A673 (cell line): ENCODE results near the gene CPN2. TPM values are rescaled to one million over a fixed set of nuclear protein-coding genes. Genes with fewer than 3 reads are reported as not detected.

Experiments used
- BruUV-seq: library from RNA; stranded (reverse); fragments of 400-500 nt; replicated peaks from 2 replicates; lab custom pipeline; 2021; lab: Mats Ljungman, UMichigan
- CTCF ChIA-PET: fragments of 300-600 bp; sonication (Branson Sonifier 250); formaldehyde crosslinking; loops from one replicate; lab custom pipeline; 2022; ENCODE audit warnings: antibody characterized with exemption; lab: Charles Lee
- POLR2A ChIA-PET: fragments of 300-600 bp; sonication (Branson Sonifier 250); formaldehyde crosslinking; loops from one replicate; lab custom pipeline; 2022; ENCODE audit warnings: antibody characterized with exemption; ENCODE audit not compliant: low non-redundant PET; lab: Charles Lee
- DNase-seq: peaks from one replicate; pipeline ENCODE4 v3.0.0-alpha.2; 2015; ENCODE audit warnings: low spot score
- H3K27ac ChIP-seq: fragments of 200-600 bp; sonication (generic); 2 replicates; pipeline ENCODE4 v1.5.1; 2016; ENCODE audit warnings: mixed run types, low read depth, mild to moderate bottlenecking, mixed read lengths, antibody characterized with exemption, low read length; ENCODE audit not compliant: poor library complexity, severe bottlenecking
- H3K27me3 ChIP-seq: fragments of 200-600 bp; sonication (generic); replicated peaks from 2 replicates; pipeline ENCODE4 v1.6.1; 2017; ENCODE audit warnings: mixed run types, low read depth, mild to moderate bottlenecking, mixed read lengths, antibody characterized with exemption, low read length; ENCODE audit not compliant: insufficient read depth, poor library complexity
- H3K36me3 ChIP-seq: fragments of 200-600 bp; sonication (generic); 2 replicates; pipeline ENCODE4 v1.6.1; 2016; ENCODE audit warnings: mixed run types, mild to moderate bottlenecking, mixed read lengths, antibody characterized with exemption, low read length; ENCODE audit not compliant: insufficient read depth, poor library complexity, severe bottlenecking
- H3K4me1 ChIP-seq: fragments of 200-600 bp; sonication (generic); 2 replicates; pipeline ENCODE4 v1.6.1; 2017; ENCODE audit warnings: mixed run types, mild to moderate bottlenecking, mixed read lengths, antibody characterized with exemption, low read length; ENCODE audit not compliant: insufficient read depth, poor library complexity, severe bottlenecking
- H3K4me3 ChIP-seq: fragments of 200-600 bp; sonication (generic); 2 replicates; pipeline ENCODE4 v1.5.1; 2016; ENCODE audit warnings: low read depth, mixed run types, mild to moderate bottlenecking, mixed read lengths, low read length; ENCODE audit not compliant: poor library complexity, severe bottlenecking
- H3K9me3 ChIP-seq: fragments of 200-600 bp; sonication (generic); 2 replicates; pipeline ENCODE4 v1.6.1; 2016; ENCODE audit warnings: mixed run types, low read depth, mild to moderate bottlenecking, mixed read lengths, antibody characterized with exemption, low read length; ENCODE audit not compliant: poor library complexity, severe bottlenecking
- CTCF ChIP-seq: fragments of 300-800, 200-600 bp; sonication (generic); conservative IDR thresholded peaks from 2 replicates; pipeline ENCODE4 v1.5.1; 2017; ENCODE audit warnings: low read depth, mild to moderate bottlenecking, antibody characterized with exemption, low read length, moderate library complexity, mixed read lengths
- EZH2 ChIP-seq: fragments of 200-600 bp; sonication (generic); IDR thresholded peaks from 2 replicates; pipeline ENCODE4 v1.6.1; 2017; ENCODE audit warnings: borderline replicate concordance, low read depth, mild to moderate bottlenecking, mixed read lengths, antibody characterized with exemption, low read length; ENCODE audit not compliant: poor library complexity, severe bottlenecking
- intact Hi-C: fragments of 100-400 bp; cut with micrococcal nuclease; formaldehyde crosslinking; loops from one replicate; pipeline ENCODE4 v1.10.0; 2022; ENCODE audit not compliant: unreplicated experiment
- total RNA-seq: library from RNA; stranded (reverse); gene quantifications from 2 replicates; pipeline ENCODE4 v1.2.3, GENCODE V29; 2021

Gene CPN2
- total RNA-seq, 1 experiment from 2014 or later, result not detected

- no peaks in the 10 kb centered on the region for H3K27me3 ChIP-seq
- POLR2A ChIA-PET, result no interaction called here
- H3K36me3 ChIP-seq, result no peaks in the 10 kb centered on the region
- peak overlapping the region; percentile 21 for H3K27ac ChIP-seq
- peak; percentile 93 for DNase-seq
- TF ChIP-seq CTCF, result peak; percentile 98
- TF ChIP-seq EZH2, result no peak
- H3K4me1 ChIP-seq, result peaks cover 20% of the 10 kb centered on the region
- H3K9me3 ChIP-seq, result no peaks in the 10 kb centered on the region
- CTCF ChIA-PET, result interaction anchor here (0.5 to 1.5 kb wide), 6 partner anchors 9 to 553 kb away, joined by 3 to 9 read pairs (median 4); no protein-coding TSS in a partner anchor
- H3K4me3 ChIP-seq, result peak overlapping the region; percentile 57
- BruUV-seq, result no TSS peak
- intact Hi-C loops, result loop anchor here (10.0 kb wide), 2 partner anchors 301 to 931 kb away; partner anchors contain the start of gene TMEM44
Measured at GRCh38 chr3:194333212-194333980, 17.7 kb downstream of the CPN2 start.

GRCh38 chr3:194332858-194333211 lies 18.3 kb downstream of the CPN2 start:
- Histone ChIP-seq H3K4me3 (peak overlapping the region; percentile 57), H3K27ac (no peak overlapping the region), H3K9me3 (no peaks in the 10 kb centered on the region), H3K4me1 (peaks cover 20% of the 10 kb centered on the region), H3K27me3 (no peaks in the 10 kb centered on the region), H3K36me3 (no peaks in the 10 kb centered on the region)
- no peak for TF ChIP-seq CTCF
- TF ChIP-seq EZH2, result no peak
- CTCF ChIA-PET, result interaction anchor here (0.6 kb wide), 1 partner anchor 552 kb away, joined by 3 read pairs; no protein-coding TSS in a partner anchor
- intact Hi-C loops, result loop anchor here (10.0 kb wide), 2 partner anchors 302 to 932 kb away; partner anchors contain the start of gene TMEM44
- no peak for DNase-seq
- POLR2A ChIA-PET, result no interaction called here
- no TSS peak for BruUV-seq

GRCh38 chr3:194330579-194330978 lies 20.5 kb downstream of the CPN2 start:
- H3K4me1 ChIP-seq, result peaks cover 28% of the 10 kb centered on the region
- intact Hi-C loops, result loop anchor here (10.0 kb wide), 2 partner anchors 304 to 934 kb away; partner anchors contain the start of gene TMEM44
- no peak overlapping the region for H3K27ac ChIP-seq
- no peak overlapping the region for H3K4me3 ChIP-seq
- ChIA-PET CTCF (no interaction called here), POLR2A (no interaction called here)
- DNase-seq, result no peak
- no peaks in the 10 kb centered on the region for H3K9me3 ChIP-seq
- H3K36me3 ChIP-seq, result no peaks in the 10 kb centered on the region
- BruUV-seq, result no TSS peak
- no peak for TF ChIP-seq EZH2
- no peak for TF ChIP-seq CTCF
- no peaks in the 10 kb centered on the region for H3K27me3 ChIP-seq
